A673 (cell line): ENCODE results near the gene PKD2.

Experiments used
- CTCF ChIP-seq: fragments of 300-800, 200-600 bp; sonication (generic); conservative IDR thresholded peaks from 2 replicates; pipeline ENCODE4 v1.5.1; 2017; ENCODE audit warnings: low read depth, mild to moderate bottlenecking, antibody characterized with exemption, low read length, moderate library complexity, mixed read lengths
- EZH2 ChIP-seq: fragments of 200-600 bp; sonication (generic); IDR thresholded peaks from 2 replicates; pipeline ENCODE4 v1.6.1; 2017; ENCODE audit warnings: borderline replicate concordance, low read depth, mild to moderate bottlenecking, mixed read lengths, antibody characterized with exemption, low read length; ENCODE audit not compliant: poor library complexity, severe bottlenecking

GRCh38 chr4:88022289-88022688 is 14.9 kb downstream of the PKD2 start:
- TF ChIP-seq CTCF, result no peak
- TF ChIP-seq EZH2, result no peak
